Liver (tissue), 9 donors: Measurements from ENCODE around the gene XRN1. TPM values are rescaled to one million over a fixed set of nuclear protein-coding genes. Genes with fewer than 3 reads are reported as not detected.

Experiments
- DNase-seq: peaks from one replicate; pipeline ENCODE4 v3.0.0-alpha.2; 2017; ENCODE audit warnings: low spot score
- H3K27ac ChIP-seq, 2 donors: one replicate each; pipeline ENCODE4 v1.7.0; 2013; ENCODE audit warnings: inconsistent platforms in 2 of 2, low read length in 2 of 2, control low read depth in 1 of 2, low read depth in 1 of 2, mild to moderate bottlenecking in 1 of 2
- H3K27me3 ChIP-seq, 4 donors: one replicate each; pipeline versions ENCODE4 v1.6.1 to v1.7.0; 2013; ENCODE audit warnings: low read length in 3 of 4, inconsistent platforms in 1 of 4, mild to moderate bottlenecking in 1 of 4, moderate library complexity in 1 of 4; ENCODE audit not compliant: control insufficient read depth in 4 of 4, insufficient read depth in 4 of 4
- H3K36me3 ChIP-seq, 4 donors: one replicate each; pipeline versions ENCODE4 v1.6.1 to v1.7.0; 2013; ENCODE audit warnings: low read length in 3 of 4, mild to moderate bottlenecking in 3 of 4, low read depth in 1 of 4, moderate library complexity in 1 of 4; ENCODE audit not compliant: control insufficient read depth in 4 of 4, insufficient read depth in 3 of 4
- H3K4me1 ChIP-seq, 4 donors: one replicate each; pipeline versions ENCODE4 v1.6.1 to v1.7.0; 2013; ENCODE audit warnings: low read length in 3 of 4, mild to moderate bottlenecking in 3 of 4, moderate library complexity in 1 of 4; ENCODE audit not compliant: control insufficient read depth in 4 of 4, insufficient read depth in 4 of 4
- H3K4me3 ChIP-seq, 3 donors: one replicate each; pipeline versions ENCODE4 v1.6.1 to v1.7.0; 2013; ENCODE audit warnings: low read length in 3 of 3, control low read depth in 1 of 3, low read depth in 1 of 3, mild to moderate bottlenecking in 1 of 3
- H3K9ac ChIP-seq, 2 donors: one replicate each; pipeline ENCODE4 v1.7.0; 2013; ENCODE audit warnings: low read length in 2 of 2, mild to moderate bottlenecking in 2 of 2, moderate library complexity in 2 of 2, control low read depth in 1 of 2, low read depth in 1 of 2
- H3K9me3 ChIP-seq, 4 donors: one replicate each; pipeline versions ENCODE4 v1.6.1 to v1.7.0; 2013; ENCODE audit warnings: low read length in 3 of 4; ENCODE audit not compliant: control insufficient read depth in 4 of 4
- EGR1 ChIP-seq, 2 donors: IDR thresholded peaks; 2 replicates each; pipeline ENCODE4 v1.6.1; 2016 to 2018; ENCODE audit warnings: antibody characterized with exemption in 2 of 2, low read depth in 2 of 2
- FOXA1 ChIP-seq: IDR thresholded peaks from 2 replicates; pipeline ENCODE4 v1.6.1; 2016; ENCODE audit warnings: antibody characterized with exemption
- GABPA ChIP-seq, 2 donors: IDR thresholded peaks in 1 of 2; conservative IDR thresholded peaks in 1 of 2; 2 replicates each; pipeline ENCODE4 v1.6.1; 2016; ENCODE audit warnings: antibody characterized with exemption in 2 of 2, mild to moderate bottlenecking in 1 of 2, moderate library complexity in 1 of 2
- HNF4A ChIP-seq, 2 donors: conservative IDR thresholded peaks; 2 replicates each; pipeline ENCODE4 v1.6.1; 2016; ENCODE audit warnings: antibody characterized with exemption in 2 of 2, mild to moderate bottlenecking in 2 of 2
- HNF4G ChIP-seq: IDR thresholded peaks from 2 replicates; pipeline ENCODE4 v1.6.1; 2016; ENCODE audit warnings: antibody characterized with exemption
- JUND ChIP-seq, 2 donors: IDR thresholded peaks; 2 replicates each; pipeline ENCODE4 v1.6.1; 2016; ENCODE audit warnings: antibody characterized with exemption in 2 of 2
- NR2F2 ChIP-seq: IDR thresholded peaks from 2 replicates; pipeline ENCODE4 v1.6.1; 2016; ENCODE audit warnings: antibody characterized with exemption
- RAD21 ChIP-seq, 2 donors: IDR thresholded peaks; 2 replicates each; pipeline ENCODE4 v1.6.1; 2016; ENCODE audit warnings: antibody characterized with exemption in 2 of 2, mild to moderate bottlenecking in 2 of 2
- RXRA ChIP-seq, 2 donors: IDR thresholded peaks; 2 replicates each; pipeline ENCODE4 v1.6.1; 2017 to 2018; ENCODE audit warnings: antibody characterized with exemption in 2 of 2, mild to moderate bottlenecking in 1 of 2
- SP1 ChIP-seq: IDR thresholded peaks from 2 replicates; pipeline ENCODE4 v1.6.1; 2018; ENCODE audit warnings: antibody characterized with exemption, mild to moderate bottlenecking
- TAF1 ChIP-seq: conservative IDR thresholded peaks from 2 replicates; pipeline ENCODE4 v1.6.1; 2016; ENCODE audit warnings: antibody characterized with exemption, mild to moderate bottlenecking
- YY1 ChIP-seq: IDR thresholded peaks from 2 replicates; pipeline ENCODE4 v1.6.1; 2016; ENCODE audit warnings: antibody characterized with exemption, mild to moderate bottlenecking
- WGBS: extraction: QIAGEN DNeasy Blood & Tissue Kit; methylation state at CpG from one replicate; pipeline ENCODE4 v1.1.7; 2013; 5-methylcytosine and 5-hydroxymethylcytosine counted together
- polyA plus RNA-seq, 2 donors: library from polyadenylated mRNA; stranded (reverse) in 1 of 2; unstranded in 1 of 2; fragments of 200-250 nt in 1 of 2; fragments of >200 nt in 1 of 2; fragmentation: Nextera tagmentation in 1 of 2; extraction: Ambion mirVana in 1 of 2; gene quantifications; one replicate each; pipeline versions ENCODE4 v1.2.1 to v1.2.3, GENCODE V29; 2013 to 2015
- total RNA-seq, 2 donors: library from RNA; depleted of rRNA; stranded (reverse); fragments of >200 nt; gene quantifications; one replicate each; pipeline ENCODE4 v1.2.3, GENCODE V29; 2014
- TF ChIP-seq, protein P1 (sequence below): IDR thresholded peaks from 2 replicates; pipeline ENCODE4 v1.6.1; 2016; ENCODE audit warnings: antibody characterized with exemption
- TF ChIP-seq, protein P2 (sequence below): IDR thresholded peaks from 2 replicates; pipeline ENCODE4 v1.6.1; 2016; ENCODE audit warnings: antibody characterized with exemption
- TF ChIP-seq, protein P3 (sequence below): fragments of 150-350 bp; IDR thresholded peaks from 2 replicates; pipeline ENCODE4 v1.5.1; 2017; ENCODE audit warnings: improper control_type of control experiment, low read depth, low read length; ENCODE audit not compliant: missing input control
- TF ChIP-seq, protein P4 (sequence below): IDR thresholded peaks from 2 replicates; pipeline ENCODE4 v1.6.1; 2016; ENCODE audit warnings: antibody characterized with exemption
- TF ChIP-seq, protein P5 (sequence below): IDR thresholded peaks from 2 replicates; pipeline ENCODE4 v1.6.1; 2016; ENCODE audit warnings: antibody characterized with exemption, mild to moderate bottlenecking
- donor health status: healthy.
- donor health status: healthy.
- donor health status: healthy.
- donor health status: healthy.
- donor health status: healthy.

Gene XRN1
- total and polyA plus RNA-seq, 4 donors, result 4.3 to 41.4 (median 25.9) TPM

DNA sequence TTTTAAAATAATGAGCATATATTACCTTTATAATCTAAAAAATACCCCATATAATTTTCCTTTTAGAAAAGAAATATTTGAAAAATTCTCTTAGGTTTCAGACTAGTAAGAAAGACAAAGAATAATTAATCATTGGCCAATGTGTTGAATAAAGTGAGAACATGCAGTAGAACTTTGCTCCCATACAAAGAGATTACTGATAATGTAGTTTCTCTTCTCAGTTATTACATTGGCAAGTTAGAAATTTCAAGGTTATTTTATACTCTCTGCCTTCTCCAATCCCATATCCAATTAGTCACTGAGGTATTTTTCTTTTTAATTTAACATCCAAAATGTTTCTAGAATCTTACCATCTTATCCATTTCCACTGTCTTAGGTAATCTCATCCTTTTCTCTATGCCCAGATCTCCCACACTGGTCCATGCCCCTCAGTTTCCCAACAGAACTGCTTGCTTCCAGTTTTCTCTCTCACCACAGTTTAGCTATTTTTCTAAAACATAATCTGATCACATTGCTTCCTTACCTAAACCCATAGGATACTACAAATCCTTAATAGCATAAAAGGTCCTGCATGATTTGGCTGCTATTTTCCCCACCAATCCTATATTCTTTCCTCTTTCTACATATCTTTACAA lies 10.8 kb downstream of the XRN1 start:
- TF ChIP-seq RXRA (IDR thresholded peaks at IDR 0.05) (peak in 1 of 2 donors; percentile 29), HNF4A (conservative IDR thresholded peaks at IDR 0.05) (peak; percentile 75 to 83), SP1 (peak; percentile 35), NR2F2 (no peak), EGR1 (IDR thresholded peaks at IDR 0.05; ENCODE audit: low read depth in 2 of 2) (no peak), HNF4G (peak; percentile 45), GABPA (IDR thresholded peaks at IDR 0.05 in 1 of 2, conservative IDR thresholded peaks at IDR 0.05 in 1 of 2) (no peak), RAD21 (IDR thresholded peaks at IDR 0.05) (no peak), JUND (IDR thresholded peaks at IDR 0.05) (peak in 1 of 2 donors; percentile 31)
- TF ChIP-seq, protein P1, sequence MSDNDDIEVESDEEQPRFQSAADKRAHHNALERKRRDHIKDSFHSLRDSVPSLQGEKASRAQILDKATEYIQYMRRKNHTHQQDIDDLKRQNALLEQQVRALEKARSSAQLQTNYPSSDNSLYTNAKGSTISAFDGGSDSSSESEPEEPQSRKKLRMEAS, result no peak
- TF ChIP-seq, protein P2, sequence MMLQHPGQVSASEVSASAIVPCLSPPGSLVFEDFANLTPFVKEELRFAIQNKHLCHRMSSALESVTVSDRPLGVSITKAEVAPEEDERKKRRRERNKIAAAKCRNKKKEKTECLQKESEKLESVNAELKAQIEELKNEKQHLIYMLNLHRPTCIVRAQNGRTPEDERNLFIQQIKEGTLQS, result no peak
- H3K27ac ChIP-seq, result peak overlapping the region; percentile 35 to 52
- H3K9me3 ChIP-seq, result no peaks in the 10 kb centered on the region
- H3K36me3 ChIP-seq, result peaks cover 0 to 2% (median under 1%) of the 10 kb centered on the region in 4 donors
- H3K4me1 ChIP-seq, result peaks cover 2 to 49% (median 35%) of the 10 kb centered on the region in 4 donors
- DNase-seq, result no peak
- H3K4me3 ChIP-seq, result peak overlapping the region in 1 of 3 donors; percentile 32
- no peaks in the 10 kb centered on the region for H3K27me3 ChIP-seq
- H3K9ac ChIP-seq, result no peak overlapping the region

DNA sequence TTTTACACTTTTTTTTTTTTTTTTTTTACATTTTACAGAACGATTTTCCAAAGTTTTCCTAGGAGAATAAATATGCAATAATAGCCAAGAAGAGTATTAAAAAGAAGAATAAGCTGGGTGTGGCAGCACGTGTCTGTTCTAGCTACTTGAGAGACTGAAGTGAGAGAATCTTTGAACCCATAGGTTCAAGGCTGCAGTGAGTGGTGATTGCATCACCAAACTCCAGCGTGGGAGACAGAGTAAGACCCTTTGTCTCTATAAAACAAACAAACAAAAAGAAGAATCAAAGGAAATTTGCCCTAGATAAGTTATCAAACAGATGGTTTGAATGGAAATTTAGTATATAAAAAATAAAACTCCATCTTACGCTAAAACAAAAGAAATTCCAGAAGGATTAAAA lies 13.3 kb downstream of the XRN1 start:
- H3K4me1 ChIP-seq, result peaks cover 2 to 31% (median 25%) of the 10 kb centered on the region in 4 donors
- H3K4me3 ChIP-seq, result no peak overlapping the region
- no peak overlapping the region for H3K27ac ChIP-seq
- no peak overlapping the region for H3K9ac ChIP-seq
- H3K27me3 ChIP-seq, result no peaks in the 10 kb centered on the region
- TF ChIP-seq, protein P2, result no peak
- TF ChIP-seq TAF1 (no peak), NR2F2 (no peak), HNF4A (conservative IDR thresholded peaks at IDR 0.05) (no peak), GABPA (IDR thresholded peaks at IDR 0.05 in 1 of 2, conservative IDR thresholded peaks at IDR 0.05 in 1 of 2) (no peak), FOXA1 (no peak), SP1 (no peak), HNF4G (no peak), RXRA (IDR thresholded peaks at IDR 0.05) (no peak)
- TF ChIP-seq, protein P3, sequence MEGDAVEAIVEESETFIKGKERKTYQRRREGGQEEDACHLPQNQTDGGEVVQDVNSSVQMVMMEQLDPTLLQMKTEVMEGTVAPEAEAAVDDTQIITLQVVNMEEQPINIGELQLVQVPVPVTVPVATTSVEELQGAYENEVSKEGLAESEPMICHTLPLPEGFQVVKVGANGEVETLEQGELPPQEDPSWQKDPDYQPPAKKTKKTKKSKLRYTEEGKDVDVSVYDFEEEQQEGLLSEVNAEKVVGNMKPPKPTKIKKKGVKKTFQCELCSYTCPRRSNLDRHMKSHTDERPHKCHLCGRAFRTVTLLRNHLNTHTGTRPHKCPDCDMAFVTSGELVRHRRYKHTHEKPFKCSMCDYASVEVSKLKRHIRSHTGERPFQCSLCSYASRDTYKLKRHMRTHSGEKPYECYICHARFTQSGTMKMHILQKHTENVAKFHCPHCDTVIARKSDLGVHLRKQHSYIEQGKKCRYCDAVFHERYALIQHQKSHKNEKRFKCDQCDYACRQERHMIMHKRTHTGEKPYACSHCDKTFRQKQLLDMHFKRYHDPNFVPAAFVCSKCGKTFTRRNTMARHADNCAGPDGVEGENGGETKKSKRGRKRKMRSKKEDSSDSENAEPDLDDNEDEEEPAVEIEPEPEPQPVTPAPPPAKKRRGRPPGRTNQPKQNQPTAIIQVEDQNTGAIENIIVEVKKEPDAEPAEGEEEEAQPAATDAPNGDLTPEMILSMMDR, result no peak
- WGBS, result 65% methylated on average over 4 of the region's 4 CpGs
- H3K36me3 ChIP-seq, result peaks cover 6 to 18% (median 13%) of the 10 kb centered on the region in 4 donors
- no peaks in the 10 kb centered on the region for H3K9me3 ChIP-seq
- DNase-seq, result no peak

DNA sequence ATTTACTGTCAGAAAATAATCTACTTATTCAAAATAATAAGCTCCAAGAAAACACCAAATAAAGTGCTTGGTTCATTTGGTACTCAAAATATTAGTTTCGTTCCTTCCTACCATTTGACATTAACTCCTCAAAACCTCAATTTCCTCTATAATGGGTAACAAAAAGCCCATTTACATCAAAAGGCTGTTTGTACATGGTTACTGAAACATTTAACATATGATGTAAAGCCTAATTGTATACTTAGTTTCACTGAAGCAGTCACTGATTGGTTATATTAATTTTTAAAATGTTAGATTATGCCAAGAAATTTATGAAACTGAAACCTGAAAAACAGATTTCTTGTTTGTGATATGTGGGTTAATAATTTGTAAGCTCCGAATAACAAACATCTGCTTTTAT lies 14.7 kb downstream of the XRN1 start:
- no peak overlapping the region for H3K27ac ChIP-seq
- no peak for TF ChIP-seq EGR1 (IDR thresholded peaks at IDR 0.05; ENCODE audit: low read depth in 2 of 2)
- TF ChIP-seq TAF1, result no peak
- TF ChIP-seq, protein P2, result no peak
- TF ChIP-seq, protein P4, sequence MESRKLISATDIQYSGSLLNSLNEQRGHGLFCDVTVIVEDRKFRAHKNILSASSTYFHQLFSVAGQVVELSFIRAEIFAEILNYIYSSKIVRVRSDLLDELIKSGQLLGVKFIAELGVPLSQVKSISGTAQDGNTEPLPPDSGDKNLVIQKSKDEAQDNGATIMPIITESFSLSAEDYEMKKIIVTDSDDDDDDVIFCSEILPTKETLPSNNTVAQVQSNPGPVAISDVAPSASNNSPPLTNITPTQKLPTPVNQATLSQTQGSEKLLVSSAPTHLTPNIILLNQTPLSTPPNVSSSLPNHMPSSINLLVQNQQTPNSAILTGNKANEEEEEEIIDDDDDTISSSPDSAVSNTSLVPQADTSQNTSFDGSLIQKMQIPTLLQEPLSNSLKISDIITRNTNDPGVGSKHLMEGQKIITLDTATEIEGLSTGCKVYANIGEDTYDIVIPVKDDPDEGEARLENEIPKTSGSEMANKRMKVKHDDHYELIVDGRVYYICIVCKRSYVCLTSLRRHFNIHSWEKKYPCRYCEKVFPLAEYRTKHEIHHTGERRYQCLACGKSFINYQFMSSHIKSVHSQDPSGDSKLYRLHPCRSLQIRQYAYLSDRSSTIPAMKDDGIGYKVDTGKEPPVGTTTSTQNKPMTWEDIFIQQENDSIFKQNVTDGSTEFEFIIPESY, result no peak
- TF ChIP-seq SP1, result no peak
- no peak for TF ChIP-seq FOXA1
- TF ChIP-seq YY1, result no peak
- TF ChIP-seq HNF4G, result no peak
- TF ChIP-seq JUND (IDR thresholded peaks at IDR 0.05), result no peak
- TF ChIP-seq, protein P5, sequence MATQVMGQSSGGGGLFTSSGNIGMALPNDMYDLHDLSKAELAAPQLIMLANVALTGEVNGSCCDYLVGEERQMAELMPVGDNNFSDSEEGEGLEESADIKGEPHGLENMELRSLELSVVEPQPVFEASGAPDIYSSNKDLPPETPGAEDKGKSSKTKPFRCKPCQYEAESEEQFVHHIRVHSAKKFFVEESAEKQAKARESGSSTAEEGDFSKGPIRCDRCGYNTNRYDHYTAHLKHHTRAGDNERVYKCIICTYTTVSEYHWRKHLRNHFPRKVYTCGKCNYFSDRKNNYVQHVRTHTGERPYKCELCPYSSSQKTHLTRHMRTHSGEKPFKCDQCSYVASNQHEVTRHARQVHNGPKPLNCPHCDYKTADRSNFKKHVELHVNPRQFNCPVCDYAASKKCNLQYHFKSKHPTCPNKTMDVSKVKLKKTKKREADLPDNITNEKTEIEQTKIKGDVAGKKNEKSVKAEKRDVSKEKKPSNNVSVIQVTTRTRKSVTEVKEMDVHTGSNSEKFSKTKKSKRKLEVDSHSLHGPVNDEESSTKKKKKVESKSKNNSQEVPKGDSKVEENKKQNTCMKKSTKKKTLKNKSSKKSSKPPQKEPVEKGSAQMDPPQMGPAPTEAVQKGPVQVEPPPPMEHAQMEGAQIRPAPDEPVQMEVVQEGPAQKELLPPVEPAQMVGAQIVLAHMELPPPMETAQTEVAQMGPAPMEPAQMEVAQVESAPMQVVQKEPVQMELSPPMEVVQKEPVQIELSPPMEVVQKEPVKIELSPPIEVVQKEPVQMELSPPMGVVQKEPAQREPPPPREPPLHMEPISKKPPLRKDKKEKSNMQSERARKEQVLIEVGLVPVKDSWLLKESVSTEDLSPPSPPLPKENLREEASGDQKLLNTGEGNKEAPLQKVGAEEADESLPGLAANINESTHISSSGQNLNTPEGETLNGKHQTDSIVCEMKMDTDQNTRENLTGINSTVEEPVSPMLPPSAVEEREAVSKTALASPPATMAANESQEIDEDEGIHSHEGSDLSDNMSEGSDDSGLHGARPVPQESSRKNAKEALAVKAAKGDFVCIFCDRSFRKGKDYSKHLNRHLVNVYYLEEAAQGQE, result no peak
- no peak overlapping the region for H3K4me3 ChIP-seq
- H3K27me3 ChIP-seq, result no peaks in the 10 kb centered on the region
- peaks cover 3 to 29% (median 21%) of the 10 kb centered on the region in 4 donors for H3K4me1 ChIP-seq
- no peaks in the 10 kb centered on the region for H3K9me3 ChIP-seq
- H3K9ac ChIP-seq, result peak overlapping the region in 1 of 2 donors; percentile 7
- no peak for DNase-seq
- WGBS, result 52% methylated on average over 2 of the region's 2 CpGs
- H3K36me3 ChIP-seq, result peaks cover 8 to 25% (median 15%) of the 10 kb centered on the region in 4 donors
